Measurements from ENCODE around the gene PWP1.
A peak's percentile ranks its signal among the peaks of the same experiment; 100 is the strongest.

Gene PWP1

DNA sequence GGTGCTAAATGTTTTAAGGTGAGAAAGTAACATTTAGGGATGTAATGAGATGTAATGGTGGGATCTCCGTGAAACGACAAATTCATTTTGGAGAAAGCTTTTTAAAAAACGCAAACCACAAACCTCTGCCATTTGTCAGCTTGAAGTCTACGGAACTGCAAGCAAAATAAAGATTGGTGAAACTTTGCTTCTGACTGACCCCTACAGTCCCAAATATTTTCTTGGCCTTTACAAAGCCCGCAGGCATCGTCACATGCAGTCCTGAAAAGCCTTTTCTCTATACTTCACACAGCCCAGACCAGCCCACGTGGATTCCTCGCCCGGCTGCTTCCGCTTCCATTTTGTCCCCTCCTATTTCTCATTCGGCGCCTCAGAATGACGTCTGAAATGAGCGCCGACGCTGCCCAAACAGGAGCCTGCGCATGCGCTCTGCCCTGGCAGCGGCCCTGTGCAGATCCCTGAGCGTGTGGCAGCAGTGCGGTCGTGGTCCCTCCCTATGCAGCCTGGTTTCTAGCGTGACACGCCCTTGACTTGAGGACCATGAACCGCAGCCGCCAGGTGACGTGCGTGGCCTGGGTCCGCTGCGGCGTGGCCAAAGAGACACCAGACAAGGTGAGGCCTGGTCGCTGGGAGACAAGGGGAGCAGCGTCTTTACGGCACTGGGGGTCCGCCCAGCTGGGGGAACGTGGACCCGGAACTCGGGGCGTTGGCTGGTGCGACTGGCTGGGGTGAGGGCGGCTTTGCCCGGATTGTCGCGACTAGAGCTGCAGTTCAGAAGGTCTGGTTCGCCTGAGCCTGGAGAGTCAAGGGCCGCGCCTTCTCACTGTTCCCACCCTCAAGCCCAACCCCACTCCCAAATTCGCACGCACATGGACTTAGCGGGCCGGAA lies at the start of gene PWP1:
TSS of gene PWP1 (plus strand) at position 440 of the 889 bp plus-strand sequence. CDS start at position 541, 101 bp downstream.
- DNase-seq: peak; percentile 96

DNA sequence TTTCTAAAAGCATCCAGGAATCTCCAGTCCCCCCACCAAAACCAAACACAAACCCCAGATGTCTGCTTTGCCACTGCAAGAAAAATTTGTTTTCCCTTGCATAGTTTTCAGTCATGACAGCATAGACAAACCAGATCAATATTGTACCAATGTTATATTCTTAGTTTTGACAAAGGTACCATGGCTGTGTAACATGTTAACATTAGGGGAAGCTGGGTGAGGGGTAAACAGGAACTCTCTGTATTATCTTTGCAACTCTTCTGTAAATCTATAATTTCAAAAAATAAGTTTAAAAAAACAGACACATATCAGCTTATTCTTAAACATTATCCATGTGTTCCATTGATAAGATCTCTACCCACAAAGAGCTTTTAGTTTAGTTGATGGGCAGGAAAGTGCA lies 44.4 kb upstream of the PWP1 start:
- no peak for DNase-seq

DNA sequence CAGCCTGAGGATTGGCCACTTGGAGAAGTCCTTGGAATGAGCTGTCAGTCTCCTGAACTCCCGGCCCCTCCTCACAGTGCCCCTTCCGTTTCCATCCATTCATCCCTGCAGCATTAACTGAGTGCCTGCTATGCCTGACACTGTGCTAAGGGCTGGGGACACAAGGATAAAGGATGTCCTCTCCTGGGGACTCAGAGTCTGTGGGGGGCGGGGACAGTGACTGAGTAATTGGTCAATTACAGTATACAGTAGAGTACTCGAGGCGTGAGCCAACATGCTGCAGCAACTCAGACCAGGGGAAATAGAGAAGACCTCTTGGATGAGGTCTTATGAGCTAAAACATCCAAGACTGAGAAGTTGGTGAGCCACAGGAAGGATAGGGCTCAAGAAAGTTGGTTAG lies 43.4 kb upstream of the PWP1 start:
- DNase-seq: no peak

DNA sequence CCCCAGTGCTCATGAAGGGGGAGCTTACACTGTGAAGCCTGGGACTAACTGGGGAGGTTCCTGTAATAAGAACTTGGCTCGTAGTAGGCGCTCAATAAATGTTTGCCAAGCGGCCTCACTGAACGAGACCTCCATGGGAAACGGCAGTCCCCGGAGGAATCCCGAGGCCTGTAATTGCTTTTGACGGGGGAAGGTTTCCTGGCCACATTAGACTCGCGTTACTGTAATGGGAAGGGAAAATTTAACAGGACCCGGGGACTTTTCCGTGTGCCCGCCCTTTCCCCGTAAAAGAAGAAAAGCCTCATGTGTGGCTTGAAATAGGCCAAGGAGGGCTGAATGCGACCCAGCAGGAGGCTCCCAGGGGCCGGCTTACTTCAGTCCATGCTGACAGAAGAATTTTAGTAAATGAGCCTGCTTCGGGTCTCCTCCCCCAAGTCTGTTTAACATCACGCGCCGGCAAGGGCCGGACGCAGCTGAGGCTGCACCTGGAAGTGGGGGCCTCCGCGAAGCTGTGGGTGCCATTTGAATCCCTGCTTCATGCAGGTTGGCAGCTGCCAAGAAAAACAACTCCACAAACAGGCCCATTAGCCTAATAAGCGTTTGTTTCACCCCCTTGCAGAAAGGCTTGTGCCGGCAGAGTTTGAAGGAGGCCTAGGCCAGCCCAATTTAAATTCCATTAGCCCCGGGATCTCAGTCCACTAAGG lies 39.8 kb upstream of the PWP1 start:
- DNase-seq: no peak

DNA sequence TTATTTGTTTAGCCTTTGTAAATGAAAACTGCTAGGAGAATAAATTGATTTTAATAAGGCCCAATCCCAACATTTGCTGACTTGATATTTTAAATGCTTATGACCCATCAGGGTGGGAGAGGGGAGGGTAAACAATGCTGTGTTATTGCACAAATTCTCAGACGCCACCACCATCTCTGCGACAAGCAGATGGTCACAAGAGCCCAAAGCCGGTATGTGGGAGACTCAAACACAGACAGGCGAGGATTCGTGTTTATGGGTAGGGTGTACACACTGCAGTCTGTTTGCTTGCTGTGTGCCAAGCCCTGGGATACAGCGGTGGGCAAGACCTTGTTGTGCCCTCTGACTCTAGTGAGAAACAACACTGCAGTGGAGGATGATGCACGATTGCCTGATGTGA lies 39.2 kb upstream of the PWP1 start:
- DNase-seq: no peak

DNA sequence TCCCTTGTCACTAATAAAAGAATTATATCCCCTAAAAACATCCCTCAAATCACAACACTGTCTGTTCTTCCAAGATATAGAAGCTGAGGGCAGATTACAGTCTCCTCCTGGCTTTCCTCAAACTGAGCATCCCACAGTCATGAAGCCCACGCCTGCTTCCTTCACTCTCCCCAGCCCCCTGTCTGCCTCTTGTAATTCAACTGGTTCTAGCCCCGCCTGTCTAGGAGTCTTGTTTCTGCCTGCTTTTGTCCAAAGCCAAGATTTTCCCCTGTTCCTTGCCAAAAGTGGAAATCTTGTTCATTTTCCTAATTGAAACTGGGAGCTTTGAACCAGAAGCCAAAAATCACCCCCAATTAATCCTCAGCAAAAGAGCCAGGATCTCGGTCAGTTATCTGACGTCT lies 35.9 kb upstream of the PWP1 start:
- DNase-seq: no peak

DNA sequence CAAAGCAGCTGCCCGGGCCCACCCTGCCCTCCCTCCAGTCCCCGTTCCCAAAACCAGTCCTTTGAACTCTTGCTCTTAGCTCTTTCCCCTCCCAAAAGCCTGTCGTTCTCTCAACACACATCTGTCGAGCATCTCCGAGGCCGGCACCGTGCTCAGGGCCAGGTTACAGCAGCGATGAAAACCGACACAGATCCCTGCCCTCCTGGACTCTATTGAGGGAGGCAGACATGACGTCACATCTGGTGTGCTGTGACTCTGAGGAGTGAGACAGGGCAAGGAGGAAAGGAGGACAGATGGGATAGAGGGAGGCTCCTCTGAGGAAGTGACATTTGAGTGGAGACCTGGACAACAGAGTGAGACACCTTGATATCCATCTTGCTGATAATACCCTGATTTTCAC lies 34.6 kb upstream of the PWP1 start:
- DNase-seq: no peak

DNA sequence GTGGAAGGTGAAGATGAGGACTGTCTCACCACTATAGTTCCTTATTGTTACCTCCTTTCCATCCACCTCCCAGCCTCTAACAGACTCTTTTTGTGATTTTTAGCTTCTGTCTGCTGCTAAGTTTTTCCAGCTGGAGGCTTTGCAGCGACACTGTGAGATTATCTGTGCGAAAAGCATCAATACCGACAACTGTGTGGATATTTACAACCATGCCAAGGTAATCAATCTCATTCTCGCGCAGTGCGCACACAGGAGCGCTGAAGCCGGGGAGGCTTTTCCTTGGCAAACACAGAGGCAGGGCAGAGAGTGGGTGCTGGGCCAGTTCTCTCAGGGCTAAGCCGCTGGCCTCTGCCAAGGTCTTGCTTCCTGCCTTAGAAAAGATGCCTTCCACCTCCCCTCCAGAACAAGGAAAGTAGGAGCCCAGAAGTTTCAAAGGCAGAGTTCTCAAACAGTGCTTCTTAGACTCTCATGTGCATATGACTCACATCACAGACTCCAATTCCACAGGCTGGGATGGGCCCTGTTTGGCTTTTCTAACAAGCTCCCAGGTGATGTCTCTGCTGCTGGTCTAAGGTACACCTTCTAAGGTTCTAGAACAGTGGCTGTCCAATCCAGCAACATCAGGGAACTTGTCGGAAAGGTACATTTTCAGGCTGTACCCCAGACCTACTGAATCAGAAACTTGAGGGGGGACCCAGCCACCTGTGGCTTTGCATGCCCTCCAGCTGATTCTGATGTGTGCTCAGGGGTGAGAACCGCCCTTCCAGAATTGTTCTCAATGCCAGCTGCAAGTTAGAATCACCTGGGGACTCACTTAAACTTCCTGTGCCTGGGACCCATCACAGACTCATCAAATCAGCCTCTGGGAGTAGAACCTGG lies 33.8 kb upstream of the PWP1 start:
- no peak for DNase-seq

DNA sequence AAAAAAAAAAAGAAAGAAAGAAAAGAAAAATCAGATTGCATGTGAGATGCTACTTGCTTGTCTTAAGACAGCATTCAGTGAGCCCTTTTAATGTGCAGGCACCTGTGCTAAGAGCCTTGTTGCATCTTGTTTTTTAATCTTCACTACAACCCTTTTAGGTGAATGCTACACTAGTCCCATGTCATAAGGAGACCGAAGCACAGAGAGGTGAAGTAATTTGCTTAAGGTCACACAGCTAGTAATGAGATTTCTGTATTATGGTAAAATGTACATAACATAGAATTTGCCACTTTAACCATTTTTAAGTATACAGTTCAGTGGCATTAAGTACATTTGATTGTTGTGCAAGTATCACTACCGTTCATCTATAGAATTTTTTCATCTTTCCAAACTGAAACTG lies 32.1 kb upstream of the PWP1 start:
- no peak for DNase-seq

DNA sequence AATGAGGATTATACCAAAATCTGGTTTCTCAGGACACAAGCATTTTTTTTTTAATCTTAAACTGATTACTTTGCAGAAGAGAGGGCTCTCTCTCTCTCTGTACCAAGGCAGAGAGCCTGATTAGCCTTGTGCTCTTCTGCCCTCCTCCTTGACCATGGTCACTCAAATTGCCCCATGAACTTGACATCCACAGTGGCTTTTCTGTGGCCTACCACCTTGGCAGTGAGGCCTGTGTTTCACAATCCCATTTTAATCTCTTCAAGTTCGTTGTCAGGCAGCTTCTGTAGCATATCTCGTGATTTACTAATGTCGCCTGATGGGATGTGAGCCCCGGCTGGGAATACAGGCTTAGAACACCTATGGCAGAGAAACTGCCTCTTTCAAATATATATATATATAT lies 30.7 kb upstream of the PWP1 start:
- DNase-seq: no peak

DNA sequence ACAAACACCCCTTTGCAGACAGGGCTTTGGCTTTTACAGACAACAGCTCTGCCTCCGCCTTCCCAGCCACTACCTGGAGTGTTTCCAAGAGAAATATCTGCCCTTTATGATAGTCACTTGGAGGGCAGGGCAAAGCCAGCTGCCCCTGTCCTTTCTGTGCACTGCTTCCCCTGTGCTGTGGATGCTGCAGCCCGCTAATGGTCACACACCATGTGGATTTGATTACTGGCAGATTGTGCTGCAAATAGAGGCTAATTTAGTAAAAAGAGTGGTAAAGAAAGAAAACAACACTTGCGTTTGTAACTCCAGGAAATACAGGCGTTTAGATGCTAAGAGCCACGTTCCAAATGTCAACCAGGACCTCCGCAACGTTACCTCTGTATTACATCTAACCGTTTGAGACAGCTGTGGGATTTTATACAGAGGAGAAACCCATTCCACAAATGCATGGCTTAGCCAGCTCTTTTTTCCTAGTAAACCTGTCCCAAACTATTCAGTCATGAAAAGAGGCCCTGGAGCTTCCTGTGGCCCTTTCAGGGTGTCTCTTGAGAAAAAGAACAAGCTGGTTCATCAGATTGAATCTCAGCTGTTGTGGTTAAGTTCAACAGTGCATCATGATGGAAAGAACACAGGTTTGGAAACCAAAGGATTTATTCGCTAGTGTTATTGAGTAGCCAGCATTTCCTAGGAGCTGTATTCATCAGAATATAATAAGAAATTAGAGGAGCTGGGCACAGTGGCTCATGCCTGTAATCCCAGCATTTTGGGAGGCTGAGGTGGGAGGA lies 30.1 kb upstream of the PWP1 start:
- no peak for DNase-seq

DNA sequence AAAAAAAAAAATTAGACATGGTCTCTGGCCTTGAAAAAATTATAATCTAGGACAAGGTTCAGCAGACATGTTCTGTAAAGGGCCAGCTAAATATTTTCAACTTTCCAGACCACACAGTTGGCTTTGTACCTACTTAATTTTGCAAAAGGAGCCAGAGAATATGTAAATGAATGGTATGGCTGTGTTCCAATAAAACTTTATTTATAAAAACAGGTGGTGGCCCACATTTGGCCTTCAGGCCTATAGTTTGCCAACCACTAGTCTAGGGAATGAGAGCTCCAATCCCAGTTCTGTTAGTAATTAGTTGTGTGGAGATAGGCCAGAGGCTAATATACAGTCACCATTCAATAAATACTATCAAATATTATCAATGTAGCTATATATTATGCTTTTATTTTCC lies 29.3 kb upstream of the PWP1 start:
- no peak for DNase-seq

DNA sequence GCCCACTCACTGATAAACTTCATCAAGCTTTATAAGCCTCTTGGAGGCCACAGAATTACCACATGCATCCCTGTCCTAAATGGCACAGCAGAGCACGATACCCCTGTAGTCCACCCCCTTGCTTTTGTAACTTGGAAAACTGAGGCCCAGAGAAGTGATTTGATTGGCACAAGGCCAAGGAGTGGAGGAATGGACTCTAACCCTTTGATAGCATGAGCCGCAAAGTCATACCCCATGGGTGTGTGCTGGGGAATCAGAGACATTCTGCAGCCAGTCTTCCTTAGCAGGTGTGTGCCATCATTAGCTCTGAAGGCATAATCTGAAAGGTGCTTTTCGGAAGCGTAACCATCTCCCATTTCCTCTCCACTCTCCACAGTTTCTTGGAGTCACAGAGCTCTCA lies 28.5 kb upstream of the PWP1 start:
- no peak for DNase-seq

DNA sequence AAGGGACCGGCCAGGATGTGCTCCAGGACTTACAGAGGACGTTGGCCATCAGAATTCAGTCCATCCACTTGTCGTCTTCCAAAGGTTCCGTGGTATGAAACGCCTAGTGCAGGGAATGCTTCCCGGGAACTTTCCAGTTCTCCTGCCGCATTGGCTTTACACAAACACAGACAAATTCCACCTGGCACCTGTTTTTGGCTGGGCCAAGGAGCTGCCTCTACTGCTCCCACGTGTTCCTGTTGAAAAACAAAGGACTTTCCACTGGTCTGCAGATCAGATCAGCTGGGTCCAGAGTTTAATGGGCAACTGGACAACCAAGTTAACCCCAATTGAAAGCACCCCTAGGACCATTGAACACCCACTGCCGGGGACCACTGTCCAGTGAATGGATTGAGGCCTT lies 28.0 kb upstream of the PWP1 start:
- no peak for DNase-seq

DNA sequence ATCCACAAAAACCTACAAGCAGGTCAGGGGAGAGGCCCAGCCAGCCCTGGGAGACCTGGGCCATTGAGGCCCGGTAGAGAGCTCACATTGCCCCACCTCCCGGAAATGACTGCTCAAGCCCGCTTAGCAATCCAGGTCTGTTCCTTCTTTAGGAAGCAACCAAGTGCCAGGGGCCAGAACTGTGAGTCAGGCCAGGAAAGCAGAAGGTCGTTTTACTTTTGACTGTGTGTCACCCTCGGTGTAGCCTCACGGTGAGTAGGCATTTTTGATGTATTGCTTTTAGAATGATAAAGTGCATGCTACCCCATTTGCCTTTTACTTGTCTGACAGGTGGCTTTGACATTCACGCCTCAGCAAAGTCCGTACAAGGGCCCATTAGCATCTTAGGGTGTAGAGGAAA lies 25.4 kb upstream of the PWP1 start:
- DNase-seq: no peak

DNA sequence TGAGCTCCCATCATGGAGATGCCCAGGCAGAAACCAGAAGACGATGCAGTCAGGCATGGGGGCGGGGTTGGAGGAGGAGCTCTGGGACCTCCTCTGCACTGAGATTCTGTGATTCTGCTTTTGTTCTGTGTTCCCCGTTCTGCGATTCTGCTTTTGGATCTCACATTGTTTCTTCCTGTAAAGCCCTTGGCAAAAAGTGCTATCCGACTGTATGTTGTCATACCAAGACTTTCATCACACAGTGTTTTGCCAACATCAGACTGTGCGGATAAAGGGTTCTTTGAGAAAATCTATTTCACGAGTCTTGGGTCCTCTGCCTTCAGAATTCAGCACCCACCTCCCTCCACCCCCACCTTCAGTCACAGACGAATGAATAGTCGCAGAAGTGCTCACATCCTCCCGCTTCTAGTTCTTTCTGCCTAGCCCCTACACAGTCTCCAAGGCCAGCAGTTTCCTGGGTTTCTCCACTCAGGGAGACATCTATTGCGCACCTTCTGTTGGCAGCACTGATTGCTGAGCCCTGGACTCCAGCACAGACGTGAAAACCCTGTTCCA lies 24.7 kb upstream of the PWP1 start:
- no peak for DNase-seq

DNA sequence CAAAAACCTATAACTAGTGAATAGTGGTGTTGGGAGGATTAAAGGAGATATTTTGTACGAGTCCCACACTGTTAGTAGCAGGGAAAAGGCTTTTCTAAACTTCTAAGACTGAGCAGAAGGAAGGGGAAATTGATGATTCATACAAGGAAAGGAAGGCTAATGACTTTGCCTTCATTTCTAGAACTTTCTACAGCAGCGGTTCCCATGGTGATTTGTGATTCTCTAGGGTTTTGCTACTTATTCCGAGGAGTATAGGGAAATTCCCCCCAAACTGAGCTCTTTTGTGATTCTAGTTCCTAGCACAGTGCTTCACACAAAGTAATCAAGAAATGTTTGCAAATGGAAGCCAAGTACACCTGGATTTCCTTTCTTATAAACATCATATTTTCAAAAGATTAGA lies 23.8 kb upstream of the PWP1 start:
- DNase-seq: no peak

DNA sequence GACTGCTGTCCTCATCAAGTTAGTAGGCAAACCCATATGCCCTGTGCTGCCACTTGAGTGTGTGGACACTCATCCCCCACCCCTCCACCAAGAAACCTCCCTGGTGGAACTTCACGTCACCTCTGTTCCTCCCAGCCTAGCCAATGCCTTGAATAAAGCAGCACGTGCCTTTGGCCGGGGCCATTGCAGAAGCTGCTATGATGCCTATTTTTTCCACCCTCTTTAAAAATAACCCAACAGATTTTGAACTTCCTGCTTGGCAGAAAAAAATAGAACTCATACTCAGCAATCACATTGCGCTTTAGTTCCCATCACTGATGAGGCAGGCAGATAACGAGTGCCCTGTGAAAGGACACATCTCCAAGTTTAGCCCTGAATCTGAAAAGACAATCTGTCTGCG lies 23.1 kb upstream of the PWP1 start:
- no peak for DNase-seq

DNA sequence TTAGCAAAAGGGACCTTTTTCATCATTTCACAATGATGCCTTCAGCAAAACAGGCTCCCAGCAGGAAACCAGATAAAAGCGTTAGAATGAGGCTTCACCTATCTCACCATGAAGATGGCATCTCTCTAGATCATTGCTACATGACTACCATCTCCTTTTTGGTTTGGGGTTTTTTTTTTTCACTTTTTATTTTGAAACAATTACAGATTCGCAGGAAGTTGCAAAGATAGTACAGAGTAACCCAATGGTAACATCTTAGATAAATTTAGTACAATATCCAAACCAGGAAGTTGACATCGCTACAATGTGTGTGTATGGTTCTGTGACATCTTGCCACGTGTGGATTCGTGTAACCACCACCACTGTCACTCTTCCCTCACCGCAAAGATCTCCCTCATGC lies 22.3 kb upstream of the PWP1 start:
- DNase-seq: no peak

DNA sequence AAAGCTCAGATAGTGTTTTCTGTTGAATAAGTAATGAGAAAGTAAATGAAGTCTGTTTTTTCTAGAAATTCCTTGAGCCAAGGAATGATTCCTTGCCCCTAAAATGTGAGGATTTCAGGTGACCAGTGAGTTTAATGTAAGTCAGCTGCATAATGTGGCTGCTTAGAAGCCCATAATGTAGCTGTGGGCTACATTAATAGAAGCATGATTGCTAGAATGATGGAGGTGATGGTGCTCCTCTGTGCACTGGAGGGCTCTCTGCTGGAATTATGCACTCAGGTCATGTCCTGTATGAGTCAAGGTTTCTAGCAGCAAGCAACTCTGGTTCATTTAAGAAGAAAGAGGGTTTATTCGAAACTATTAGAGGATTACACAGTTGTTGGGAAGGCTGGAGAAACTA lies 19.6 kb upstream of the PWP1 start:
- no peak for DNase-seq

DNA sequence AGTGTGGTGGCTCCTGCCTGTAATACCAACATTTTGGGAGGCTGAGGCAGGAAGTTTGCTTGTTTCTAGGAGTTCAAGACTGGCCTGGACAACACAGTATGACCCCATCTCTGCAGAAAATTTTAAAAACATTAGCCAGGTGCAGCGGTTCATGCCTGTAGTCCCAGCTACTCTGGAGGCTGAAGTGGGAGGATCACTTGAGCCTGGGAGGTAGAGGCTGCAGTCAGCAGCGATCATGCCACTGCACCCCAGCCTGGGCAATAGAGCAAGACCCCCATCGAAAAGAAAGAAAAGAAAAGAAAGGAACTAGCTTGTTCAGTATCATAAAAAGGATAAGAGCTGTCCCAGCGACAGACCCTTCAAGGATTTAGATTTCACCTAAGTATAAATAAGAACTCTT lies 18.1 kb upstream of the PWP1 start:
- DNase-seq: no peak

DNA sequence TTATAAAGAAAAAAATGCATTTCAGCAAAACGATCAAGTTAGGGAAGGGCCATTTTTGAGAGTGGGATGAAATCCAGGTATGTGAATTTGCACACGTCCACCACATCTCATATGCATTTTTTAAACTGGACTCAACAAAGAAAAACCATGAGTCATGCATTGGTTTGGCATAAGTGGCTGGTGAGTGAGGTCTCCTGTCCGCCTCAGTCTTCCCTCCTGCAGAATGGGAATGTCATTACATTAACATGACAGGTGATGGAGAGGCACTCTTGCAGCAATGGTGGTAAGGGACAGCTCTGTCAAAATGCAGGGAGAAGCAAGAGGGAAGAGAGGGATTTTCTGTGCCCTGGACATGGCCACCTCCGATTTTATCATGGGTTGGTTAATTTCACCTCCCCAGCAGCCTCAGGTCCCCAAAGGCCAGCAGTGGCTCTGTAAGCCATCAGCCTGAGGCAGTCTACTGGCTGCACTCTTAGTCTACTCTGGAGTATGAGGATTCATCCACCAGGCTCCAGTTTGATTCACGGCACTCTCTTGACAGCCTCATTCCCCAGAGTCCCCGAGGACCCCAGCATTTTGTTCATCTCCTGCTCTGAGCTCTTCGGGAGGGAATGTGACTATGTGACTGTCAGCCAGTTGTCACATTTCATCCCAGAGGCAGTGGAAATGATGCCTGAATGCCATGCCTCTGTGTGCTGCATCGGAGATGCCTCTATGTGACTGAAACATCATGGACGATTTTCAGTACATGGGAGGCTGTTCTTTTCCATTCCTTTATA lies 17.1 kb upstream of the PWP1 start:
- no peak for DNase-seq

Measured in CD4-positive, alpha-beta T cell treated with Interleukin-17A for 1 hour (primary cell).